ENCODE results near the gene SEMA3B.
A peak's percentile ranks its signal among the peaks of the same experiment; 100 is the strongest.
"Not testable (repeated sequence)": the region's sequence is repeated elsewhere in the genome, so short reads cannot be mapped to it uniquely, and the experiment has no call there.

Gene SEMA3B

DNA sequence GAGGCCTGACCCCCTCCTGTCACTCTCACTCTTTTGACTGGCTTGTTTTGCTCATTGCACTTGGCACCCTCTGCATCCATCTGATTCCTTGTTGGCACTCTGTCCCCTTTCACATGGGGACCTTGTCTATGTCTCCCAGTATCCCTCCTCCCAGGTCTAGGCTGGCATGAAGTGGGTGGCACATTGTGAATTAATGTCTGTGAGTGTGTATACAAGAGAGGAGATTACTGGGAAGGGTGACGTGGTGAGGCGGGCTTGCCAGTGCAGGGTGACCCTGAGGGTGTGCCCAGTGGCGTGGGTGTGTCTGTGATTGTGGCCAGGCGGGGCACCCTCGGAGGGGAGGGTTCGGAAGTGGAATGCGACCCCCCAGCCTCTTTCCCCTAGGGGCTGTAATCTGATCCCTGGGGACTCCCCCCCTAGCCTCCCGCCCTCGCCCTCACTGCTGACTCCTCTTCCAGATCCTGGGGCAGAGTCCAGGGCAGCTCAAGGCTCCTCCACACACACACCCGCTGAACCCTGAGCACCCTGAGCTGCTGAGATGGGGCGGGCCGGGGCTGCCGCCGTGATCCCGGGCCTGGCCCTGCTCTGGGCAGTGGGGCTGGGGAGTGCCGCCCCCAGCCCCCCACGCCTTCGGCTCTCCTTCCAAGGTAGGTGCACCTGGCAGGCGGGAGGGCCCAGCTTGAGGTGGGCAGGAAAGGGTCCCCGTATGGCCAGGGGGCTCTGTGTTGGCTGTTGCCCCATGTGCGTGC is at the start of gene SEMA3B:
SEMA3B (plus strand) TSS at position 445 of the 749 bp plus-strand sequence; CDS start at position 539, 94 bp downstream.
- no peak for DNase-seq

DNA sequence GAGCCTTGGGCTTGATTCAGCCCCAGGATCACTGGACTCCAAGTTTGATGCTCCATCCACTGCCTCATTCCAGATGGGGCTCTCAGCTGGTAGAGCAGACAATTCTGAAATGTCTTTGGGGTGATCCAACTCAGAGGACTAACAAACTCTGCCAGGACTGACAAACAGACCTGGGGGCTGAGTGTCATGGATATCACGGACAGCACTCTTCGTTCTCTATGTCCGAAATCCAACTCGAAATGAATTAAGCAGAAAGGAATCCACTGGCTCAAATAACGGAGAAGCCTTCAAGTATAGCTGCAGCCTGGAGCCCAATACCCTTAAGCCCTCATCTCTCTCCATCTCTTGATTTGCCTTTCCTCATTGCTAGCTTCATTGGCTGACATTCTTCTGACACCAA is 49.7 kb upstream of the SEMA3B start:
- no peak for DNase-seq

DNA sequence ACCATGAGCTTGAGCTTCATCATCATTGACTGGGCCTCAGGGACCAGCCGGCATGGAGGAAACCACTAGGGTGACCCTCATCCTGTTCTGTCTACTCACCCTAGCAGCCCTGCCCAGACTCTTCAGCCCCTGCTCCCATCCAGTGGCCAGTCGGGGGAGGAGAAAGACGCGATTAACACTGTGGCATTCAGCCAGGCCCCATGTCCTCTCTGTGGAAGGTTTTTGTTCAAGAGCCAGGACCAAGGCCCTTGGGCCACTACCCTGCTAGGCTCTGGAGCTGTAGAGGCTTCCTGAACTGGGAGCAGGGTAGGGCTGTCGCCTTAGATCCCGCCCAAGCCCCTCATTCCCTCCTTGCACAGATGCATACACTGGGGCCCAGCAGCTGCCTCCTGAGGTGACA is 48.8 kb upstream of the SEMA3B start:
- DNase-seq, result no peak

GRCh38 chr3:50221051-50221410 is 47.9 kb upstream of the SEMA3B start:
- no peak for DNase-seq

DNA sequence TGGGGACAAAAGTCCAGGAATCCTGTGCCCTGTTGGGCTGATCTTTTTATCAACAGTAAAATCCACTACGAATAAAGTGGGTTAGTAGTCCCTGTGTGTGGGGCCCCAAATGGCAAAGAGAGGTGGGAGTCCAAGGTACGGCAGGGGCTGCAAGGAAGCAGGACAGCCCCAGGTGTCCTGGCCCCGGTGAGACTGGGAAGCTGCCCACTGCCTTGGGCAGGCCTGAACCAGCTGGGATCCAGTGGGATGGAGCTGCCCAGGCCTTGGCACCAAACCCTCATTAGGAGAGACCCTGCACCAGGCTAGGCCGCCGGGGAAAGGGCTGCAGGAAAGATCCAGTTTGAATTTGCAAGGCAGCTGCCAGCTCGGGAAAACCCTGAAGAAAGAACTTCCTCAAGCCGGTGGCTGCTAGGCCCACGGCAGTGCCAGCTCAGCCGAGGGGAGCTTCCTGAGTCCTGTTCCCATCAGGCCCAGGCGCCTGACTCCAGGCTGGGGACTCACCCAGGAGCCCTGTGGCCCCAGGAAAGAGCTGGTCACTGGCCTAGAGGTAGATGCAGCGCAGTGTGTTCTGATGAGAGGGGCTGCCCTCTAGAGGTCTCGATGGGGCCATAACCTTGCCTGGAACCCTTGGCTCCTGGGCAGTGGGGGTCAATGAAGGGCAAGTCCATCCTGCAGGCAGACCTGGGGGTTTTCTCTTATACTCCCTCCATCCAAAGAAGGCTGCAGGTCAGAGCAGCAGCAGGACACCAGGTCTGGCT is 47.4 kb upstream of the SEMA3B start:
- no peak for DNase-seq

DNA sequence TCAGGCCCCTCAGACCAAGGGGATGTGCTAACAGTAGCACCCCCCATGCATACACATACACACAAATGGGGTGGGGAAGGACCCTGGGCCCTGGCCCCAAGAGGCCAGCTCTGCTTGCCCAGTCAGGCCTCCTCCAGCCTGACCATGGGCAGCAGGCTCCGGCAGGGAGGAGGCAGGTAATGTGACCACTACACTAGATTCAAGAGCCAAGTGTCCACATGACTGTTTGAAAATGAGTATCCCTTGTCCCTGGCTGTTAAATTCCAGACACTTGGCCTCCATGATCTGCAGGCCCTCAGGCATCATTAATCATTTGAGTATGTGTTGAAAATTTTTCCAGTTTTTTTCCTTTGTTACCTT is 46.8 kb upstream of the SEMA3B start:
- no peak for DNase-seq

DNA sequence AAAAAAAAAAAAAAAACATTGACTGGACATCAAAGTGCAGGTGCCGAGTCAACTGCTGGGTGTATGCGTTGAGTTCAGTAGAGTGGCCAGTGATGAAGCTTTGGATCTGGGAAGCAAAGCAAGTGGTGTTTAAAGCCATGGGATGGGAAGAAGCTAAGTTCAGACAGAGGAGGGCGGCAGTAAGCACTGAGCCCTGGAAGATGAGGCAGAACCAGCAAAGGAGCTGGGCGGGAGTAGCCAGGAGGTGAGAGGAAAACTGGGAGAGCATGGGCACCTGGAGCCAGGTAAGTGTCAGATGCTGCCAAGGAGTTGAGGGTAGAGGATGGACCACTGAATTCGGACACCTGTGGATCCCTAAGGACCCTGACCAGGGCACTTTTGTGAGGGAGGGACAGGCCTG is 44.3 kb upstream of the SEMA3B start:
- no peak for DNase-seq

DNA sequence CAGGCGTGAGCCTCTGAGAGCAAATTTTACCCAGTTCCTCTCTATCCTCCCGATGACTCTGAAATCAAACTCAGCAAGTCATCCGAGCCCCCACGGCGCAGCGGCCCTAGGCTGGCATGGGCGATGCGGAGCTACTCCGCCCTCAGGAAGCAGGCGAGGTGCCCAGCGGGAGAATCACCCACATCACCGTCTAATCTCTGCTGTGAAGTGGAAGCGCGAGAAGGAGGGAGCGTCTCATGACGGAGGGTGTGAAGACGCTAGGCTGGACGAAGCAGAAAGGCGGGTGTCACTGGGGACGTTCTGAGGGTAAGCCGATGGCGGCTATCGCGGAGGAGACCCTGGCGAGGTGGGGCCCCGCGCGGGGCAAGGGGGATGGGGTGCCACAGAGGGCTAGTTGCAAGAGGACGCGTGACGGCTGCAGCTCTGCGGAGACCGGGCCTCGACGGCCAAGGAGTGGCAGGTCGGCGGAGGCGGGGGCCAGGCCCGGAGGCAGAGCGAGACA is 42.0 kb upstream of the SEMA3B start:
- no peak for DNase-seq

- peak; percentile 68 to 70 for DNase-seq
Measured at GRCh38 chr3:50227390-50228183, 41.4 kb upstream of the SEMA3B start.

DNA sequence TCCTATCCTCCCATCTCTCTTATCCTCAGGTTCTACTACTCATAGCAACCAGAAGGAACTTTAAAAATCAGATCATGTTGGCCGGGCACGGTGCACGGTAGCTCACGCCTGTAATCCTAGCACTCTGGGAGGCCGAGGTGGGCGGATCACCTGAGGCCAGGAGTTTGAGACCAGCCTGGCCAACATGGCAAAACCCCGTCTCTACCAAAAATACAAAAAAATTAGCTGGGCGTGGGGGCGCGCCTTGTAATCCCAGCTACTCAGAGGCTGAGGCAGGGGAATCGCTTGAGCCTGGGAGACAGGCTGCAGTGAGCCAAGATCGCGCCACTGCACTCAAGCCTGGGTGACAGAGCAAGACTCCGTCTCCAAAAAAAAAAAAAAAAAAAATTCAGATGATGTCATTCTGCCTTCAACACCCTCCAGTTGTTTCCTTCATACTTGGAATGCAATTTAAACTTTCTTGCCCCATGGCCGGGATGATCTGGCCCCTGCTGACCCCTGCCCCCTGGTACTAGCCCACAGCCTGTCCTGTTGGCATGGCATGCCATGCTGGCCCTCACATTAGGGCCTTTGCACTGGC is 40.7 kb upstream of the SEMA3B start:
- not testable (repeated sequence) for DNase-seq

DNA sequence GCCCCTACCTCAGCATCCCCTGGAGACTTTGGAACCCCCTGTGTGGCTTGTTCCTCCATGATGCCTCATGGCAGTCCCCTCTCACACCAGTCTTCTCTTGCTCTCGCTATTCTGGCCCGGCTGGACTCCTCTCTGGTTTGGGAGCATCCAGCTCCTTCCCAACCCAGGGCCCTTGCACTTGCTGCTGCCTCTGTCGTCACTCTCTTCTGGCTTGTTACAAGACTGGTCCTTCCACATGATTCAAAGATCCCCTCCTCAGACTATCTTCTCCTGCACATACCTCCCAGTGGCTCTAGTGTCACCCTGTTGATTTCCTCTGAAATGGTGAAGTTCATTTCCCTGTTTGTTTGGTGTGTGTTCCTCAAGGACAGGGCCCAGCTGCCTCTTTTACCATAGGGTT is 39.5 kb upstream of the SEMA3B start:
- DNase-seq, result no peak

DNA sequence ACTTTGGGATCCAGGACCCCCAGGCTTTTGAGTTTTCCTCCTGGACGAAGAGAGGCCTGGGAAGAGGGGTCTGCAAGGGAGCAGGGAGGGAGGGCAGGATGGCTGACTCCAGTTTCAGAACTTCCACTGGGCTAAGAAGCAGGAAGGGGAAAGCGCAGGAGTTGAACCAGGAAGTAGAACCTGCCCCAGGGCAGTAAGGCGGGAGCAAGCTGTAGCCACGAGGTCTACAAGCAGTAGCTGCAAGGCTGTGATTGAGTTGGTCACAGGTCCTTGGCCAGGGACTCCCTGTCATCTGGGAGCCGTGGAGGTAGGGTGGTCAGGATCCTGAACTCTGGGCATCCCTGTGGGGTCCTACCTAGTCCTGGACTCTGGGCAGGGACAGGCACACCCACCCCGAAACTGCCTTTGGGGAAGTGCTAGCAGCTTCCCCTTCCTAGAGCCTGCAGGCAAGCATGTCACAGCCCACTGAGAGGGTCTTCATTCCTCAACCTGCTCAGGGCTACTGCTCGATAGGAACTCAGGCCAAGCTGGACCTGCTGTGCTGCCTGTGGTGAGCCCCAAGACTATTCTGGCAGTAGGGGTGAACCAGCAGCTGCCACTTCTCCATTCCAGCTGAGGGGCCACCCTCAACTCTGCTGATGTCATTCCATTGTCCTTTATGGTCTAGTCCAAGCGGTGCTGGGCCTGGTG is 38.7 kb upstream of the SEMA3B start:
- no peak for DNase-seq

DNA sequence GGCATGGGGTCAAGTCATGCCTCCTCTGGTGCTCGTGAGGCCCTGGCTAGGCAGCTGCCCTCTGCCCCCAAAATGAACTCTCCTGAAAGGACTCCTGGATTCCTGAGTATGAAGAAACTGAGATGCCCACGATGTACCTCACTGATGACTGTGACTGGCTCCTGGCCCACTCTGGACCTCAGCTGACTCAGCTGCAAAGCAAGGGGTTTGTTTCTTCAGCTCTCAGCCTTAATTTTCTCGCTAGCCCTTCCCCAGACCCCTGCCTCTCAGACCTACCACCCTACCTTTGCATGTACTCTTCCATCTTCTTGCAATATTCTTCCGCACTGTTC is 38.2 kb upstream of the SEMA3B start:
- DNase-seq, result no peak

- no peak for DNase-seq
Measured at GRCh38 chr3:50231581-50231980, 37.4 kb upstream of the SEMA3B start.

GRCh38 chr3:50232303-50232702 is 36.6 kb upstream of the SEMA3B start:
- no peak for DNase-seq

- DNase-seq, result no peak
Measured at GRCh38 chr3:50233176-50233575, 35.8 kb upstream of the SEMA3B start.

DNA sequence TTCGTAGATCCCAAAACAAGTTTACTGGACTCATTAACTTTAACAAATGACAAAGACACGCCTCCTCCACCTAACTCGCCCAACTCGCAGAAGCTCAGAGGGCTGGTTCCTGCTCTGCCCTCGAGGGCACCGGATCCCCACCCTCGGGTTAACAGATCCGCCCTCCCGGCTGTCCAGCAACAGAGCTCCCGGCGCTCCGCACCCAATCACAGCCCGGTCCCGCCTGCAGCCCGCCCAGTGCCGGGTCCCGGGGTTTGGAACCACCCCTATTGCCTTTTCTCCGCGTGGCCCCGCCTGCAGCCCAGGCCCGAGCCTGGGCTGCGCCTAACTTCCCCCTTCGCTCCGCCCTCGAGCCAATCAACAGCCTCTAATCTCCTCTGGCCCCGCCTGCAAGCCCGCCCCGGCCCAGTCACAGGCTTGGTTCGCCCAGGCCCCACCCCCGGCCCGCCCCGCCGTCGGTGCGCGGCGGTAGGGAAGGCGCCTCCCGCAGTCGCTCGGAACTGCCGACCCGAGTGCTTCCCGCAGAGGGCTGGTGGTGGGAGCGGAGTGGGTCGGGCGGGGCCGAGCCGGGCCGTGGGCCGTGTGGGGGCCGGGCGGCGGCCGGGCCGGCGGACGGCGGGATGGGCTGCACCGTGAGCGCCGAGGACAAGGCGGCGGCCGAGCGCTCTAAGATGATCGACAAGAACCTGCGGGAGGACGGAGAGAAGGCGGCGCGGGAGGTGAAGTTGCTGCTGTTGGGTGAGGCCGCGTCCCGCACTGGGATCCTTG is 33.0 kb upstream of the SEMA3B start, which contains the start of gene GNAI2:
GNAI2 (plus strand) TSS at position 489 of the 768 bp plus-strand sequence; CDS start at position 621, 132 bp downstream.
- peak; percentile 88 to 93 for DNase-seq

DNA sequence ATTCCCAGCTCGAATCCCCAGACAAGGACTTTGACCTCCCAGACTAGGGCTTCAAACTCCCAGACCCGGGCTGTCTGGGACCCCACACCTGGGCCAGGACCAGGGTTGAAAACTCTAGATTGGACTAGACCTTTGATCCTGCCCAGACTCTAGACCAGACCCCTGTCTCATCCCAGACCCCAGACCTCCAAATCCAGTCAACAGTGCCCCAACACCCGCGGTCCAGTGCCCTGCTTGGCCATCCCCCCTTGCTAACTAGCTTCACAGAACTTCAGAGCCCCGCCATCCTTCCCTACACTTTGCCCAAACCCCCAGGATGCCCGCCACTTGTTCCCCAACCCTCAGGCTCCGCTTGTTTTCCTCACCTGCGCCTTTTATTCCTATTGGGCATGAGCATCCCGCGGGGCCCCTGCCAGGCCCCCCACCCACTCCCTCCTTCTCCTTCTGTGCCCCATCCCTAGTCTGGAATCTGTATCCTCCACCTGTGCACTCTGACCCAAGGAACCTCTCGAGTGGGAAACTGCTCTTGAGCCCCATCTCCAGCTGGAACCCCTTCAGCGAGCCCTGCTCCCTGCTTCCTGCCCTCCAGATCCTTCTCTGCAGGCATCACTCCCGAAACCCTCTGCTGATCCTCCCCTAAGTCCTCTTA is 32.3 kb upstream of the SEMA3B start:
- no peak for DNase-seq

DNA sequence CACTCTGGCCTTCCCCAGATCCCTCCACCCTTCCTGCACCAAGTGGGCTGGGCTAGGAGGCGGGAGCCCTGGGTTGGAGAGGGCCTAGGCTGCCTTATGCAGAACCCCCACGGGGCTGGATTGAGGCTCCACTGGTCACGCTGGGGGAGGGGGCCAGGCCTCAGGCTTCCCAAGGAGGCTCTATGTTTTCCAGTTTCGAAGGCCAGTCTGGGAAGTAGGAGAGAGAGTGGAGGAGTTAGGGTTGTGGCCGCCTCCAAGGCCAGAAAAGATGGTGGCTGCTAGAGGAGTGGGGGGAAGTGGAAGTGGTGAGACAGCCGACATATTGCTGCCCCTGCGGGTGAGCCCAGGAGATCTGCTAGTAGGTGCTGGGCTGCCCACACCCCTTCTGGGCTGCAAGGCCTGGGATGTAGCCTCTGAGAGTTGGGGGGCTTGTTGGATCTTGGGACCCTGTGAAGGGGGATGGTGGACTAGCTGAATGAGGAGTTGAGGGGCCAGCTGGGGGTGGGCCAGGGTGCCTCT is 31.8 kb upstream of the SEMA3B start:
- no peak for DNase-seq

DNA sequence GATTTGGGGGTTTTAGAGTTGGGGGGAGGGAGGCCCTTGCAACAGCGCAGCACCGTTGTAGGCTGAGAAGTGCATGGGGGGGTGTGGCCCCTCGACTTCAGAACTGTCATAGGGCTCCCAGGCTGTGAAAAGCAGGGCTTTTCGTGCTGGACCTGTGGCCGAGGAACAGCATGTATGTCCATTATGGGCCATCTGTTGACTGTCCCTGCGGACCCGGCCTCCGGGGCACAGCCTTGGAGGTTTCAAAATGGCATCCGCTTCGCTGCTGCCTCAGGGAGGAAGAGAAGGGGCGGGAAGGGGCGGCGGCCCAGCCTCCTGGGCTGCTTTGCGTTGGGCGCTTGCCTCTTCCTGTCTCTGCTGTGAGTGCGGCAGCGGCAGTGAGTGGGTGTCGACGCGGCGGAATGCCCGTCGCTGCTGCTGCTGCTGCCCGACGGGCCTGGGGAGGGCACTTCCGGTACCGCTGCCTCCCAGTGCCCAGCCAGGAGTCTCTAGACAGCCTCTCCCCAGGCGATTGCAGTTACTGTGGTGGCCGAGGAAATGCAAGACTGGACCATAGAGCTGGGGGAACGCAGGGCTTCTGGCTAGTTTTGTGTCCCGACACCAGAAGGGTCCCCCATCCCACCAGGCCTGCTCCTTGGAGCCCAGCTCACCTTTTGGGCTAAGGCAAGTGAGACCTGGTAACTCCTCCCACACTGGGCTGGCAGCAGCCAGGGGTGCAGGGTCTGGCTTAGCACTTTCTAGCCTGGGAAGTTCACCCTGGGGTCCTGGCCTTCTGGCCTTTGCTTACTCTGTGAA is 31.0 kb upstream of the SEMA3B start:
- peak; percentile 45 to 74 for DNase-seq
